Activated T-helper 1 cell treated with anti-CD3 and anti-CD28 coated beads, Interleukin-12 subunit alpha, Interleukin-12 subunit beta, Interleukin-2, Interleukin-4 antibody, amounts not matched to agents 30 ng/mL and 10 ng/mL and 1 ng/mL, durations not matched to agents 14 hours and 24 hours and 36 hours (primary cell): Measurements from ENCODE around the gene RPUSD4. TPM values are rescaled to one million over a fixed set of nuclear protein-coding genes. Genes with fewer than 3 reads are reported as not detected.

Source experiments
- DNase-seq: peaks from one replicate; pipeline ENCODE4 v3.0.0; 2021; ENCODE audit warnings: low spot score
- H3K27ac Mint-ChIP-seq: one replicate; pipeline ENCODE4 v1.8.0; 2021; ENCODE audit warnings: mild to moderate bottlenecking, mixed read lengths
- H3K27me3 Mint-ChIP-seq: one replicate; pipeline ENCODE4 v1.8.0; 2022; ENCODE audit warnings: mild to moderate bottlenecking, moderate library complexity, mixed read lengths; ENCODE audit not compliant: insufficient read depth
- H3K36me3 Mint-ChIP-seq: one replicate; pipeline ENCODE4 v1.8.0; 2021; ENCODE audit warnings: low read depth, mixed read lengths
- H3K4me1 Mint-ChIP-seq: one replicate; pipeline ENCODE4 v1.8.0; 2021; ENCODE audit warnings: low read depth, mixed read lengths
- H3K4me3 Mint-ChIP-seq: one replicate; pipeline ENCODE4 v1.8.0; 2021; ENCODE audit warnings: mild to moderate bottlenecking, moderate library complexity, mixed read lengths
- H3K9me3 Mint-ChIP-seq: one replicate; pipeline ENCODE4 v1.8.0; 2021; ENCODE audit warnings: mixed read lengths
- intact Hi-C: fragments of 100-400 bp; cut with micrococcal nuclease; formaldehyde crosslinking; loops from one replicate; pipeline ENCODE4 v1.15.1; 2024
- total RNA-seq: library from RNA; stranded (reverse); gene quantifications from 2 replicates; pipeline ENCODE4 v1.2.3, GENCODE V29; 2022

RPUSD4 gene
- total RNA-seq, 1 donor from 2014 or later, result 49.8 TPM

- no peaks in the 10 kb centered on the region for H3K36me3 Mint-ChIP-seq
- no peak overlapping the region for H3K4me3 Mint-ChIP-seq
- peaks cover 4% of the 10 kb centered on the region for H3K27me3 Mint-ChIP-seq
- no peak for DNase-seq
- intact Hi-C loops, result loop anchor here (5.0 kb wide), 1 partner anchor 155 kb away; no protein-coding TSS in a partner anchor
- H3K4me1 Mint-ChIP-seq, result no peaks in the 10 kb centered on the region
- no peak overlapping the region for H3K27ac Mint-ChIP-seq
- H3K9me3 Mint-ChIP-seq, result no peaks in the 10 kb centered on the region
Measured at GRCh38 chr11:126167488-126167887, 44.0 kb downstream of the RPUSD4 start.

DNA sequence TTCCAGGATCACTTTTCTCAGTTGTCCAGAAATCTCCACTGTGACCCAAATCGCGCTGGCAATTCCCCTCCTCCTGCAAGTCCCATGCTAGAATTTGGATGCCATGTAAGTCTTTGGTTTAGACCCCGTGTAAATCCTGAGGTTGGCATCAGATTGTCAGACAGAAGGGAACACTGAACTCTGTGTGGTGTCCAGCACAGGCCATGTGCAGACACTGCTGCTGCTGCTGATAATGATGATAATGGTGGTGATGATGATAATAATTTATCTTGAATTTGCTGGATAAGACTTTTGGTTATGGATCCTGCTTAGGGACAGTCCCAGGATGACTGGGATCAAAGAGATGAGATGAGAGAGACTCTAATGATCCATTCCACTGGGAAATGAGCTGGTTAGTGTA is 45.0 kb downstream of the RPUSD4 start:
- Mint-ChIP-seq H3K4me3 (no peak overlapping the region), H3K27ac (no peak overlapping the region), H3K27me3 (peaks cover 4% of the 10 kb centered on the region), H3K4me1 (no peaks in the 10 kb centered on the region), H3K36me3 (no peaks in the 10 kb centered on the region), H3K9me3 (no peaks in the 10 kb centered on the region)
- DNase-seq, result no peak
- intact Hi-C loops, result loop anchor here (5.0 kb wide), 1 partner anchor 154 kb away; no protein-coding TSS in a partner anchor

DNA sequence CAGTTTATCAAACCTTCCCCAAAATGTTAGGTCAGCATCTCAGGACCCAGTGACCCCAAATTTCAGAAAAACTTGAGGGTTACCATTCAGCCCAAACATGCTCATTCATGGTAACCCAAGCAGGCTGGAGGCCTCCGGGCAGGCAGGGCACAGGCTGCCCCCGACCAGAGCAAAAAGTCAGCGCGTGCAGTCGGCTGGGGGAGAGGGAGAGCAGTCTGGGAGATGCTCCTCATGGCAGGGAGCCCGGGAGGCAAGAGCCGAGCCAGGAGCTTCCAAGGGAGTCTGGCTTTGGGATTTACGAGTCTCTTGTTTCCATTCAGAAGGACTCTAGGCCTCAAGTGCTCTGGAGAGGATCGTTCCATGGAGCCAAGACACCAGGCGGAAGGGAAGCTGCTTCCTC is 45.7 kb downstream of the RPUSD4 start:
- intact Hi-C loops, result loop anchor here (5.0 kb wide), 1 partner anchor 153 kb away; no protein-coding TSS in a partner anchor
- Mint-ChIP-seq H3K36me3 (no peaks in the 10 kb centered on the region), H3K27me3 (peaks cover 4% of the 10 kb centered on the region), H3K9me3 (no peaks in the 10 kb centered on the region), H3K4me3 (no peak overlapping the region), H3K4me1 (no peaks in the 10 kb centered on the region), H3K27ac (no peak overlapping the region)
- no peak for DNase-seq

DNA sequence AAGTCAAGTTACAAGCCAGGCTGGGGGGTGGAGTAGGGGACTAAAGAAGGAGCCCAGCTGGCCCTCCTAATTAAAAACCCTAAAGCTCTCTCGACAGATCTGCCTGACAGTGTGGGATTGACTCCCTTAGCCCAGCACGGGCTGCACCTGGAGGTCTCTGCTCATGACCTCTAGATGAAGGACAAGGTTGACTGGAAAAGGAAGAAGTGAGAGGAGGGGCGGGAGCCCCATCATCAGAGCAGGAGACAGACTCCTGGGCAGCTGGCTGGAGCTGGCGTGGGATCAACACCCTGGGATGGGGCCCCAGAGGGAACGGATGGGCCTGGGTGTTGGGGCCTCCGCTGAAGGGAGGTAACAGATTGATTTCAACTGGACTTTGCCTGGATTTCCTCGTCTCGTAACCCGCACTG is 46.1 kb downstream of the RPUSD4 start:
- Mint-ChIP-seq H3K36me3 (no peaks in the 10 kb centered on the region), H3K27me3 (peaks cover 4% of the 10 kb centered on the region), H3K4me1 (no peaks in the 10 kb centered on the region), H3K27ac (no peak overlapping the region), H3K9me3 (no peaks in the 10 kb centered on the region), H3K4me3 (no peak overlapping the region)
- DNase-seq, result no peak
- intact Hi-C loops, result loop anchor here (5.0 kb wide), 1 partner anchor 153 kb away; no protein-coding TSS in a partner anchor

GRCh38 chr11:126164781-126165180 is 46.7 kb downstream of the RPUSD4 start:
- H3K27me3 Mint-ChIP-seq, result peaks cover 4% of the 10 kb centered on the region
- no peaks in the 10 kb centered on the region for H3K4me1 Mint-ChIP-seq
- no peaks in the 10 kb centered on the region for H3K9me3 Mint-ChIP-seq
- peak overlapping the region; percentile 10 for H3K27ac Mint-ChIP-seq
- no peak overlapping the region for H3K4me3 Mint-ChIP-seq
- intact Hi-C loops, result loop anchor here (5.0 kb wide), 1 partner anchor 152 kb away; no protein-coding TSS in a partner anchor
- no peaks in the 10 kb centered on the region for H3K36me3 Mint-ChIP-seq
- DNase-seq, result no peak

GRCh38 chr11:126163779-126164178 is 47.7 kb downstream of the RPUSD4 start:
- H3K4me1 Mint-ChIP-seq, result no peaks in the 10 kb centered on the region
- intact Hi-C loops, result no loop called here
- H3K27me3 Mint-ChIP-seq, result peaks cover 4% of the 10 kb centered on the region
- H3K27ac Mint-ChIP-seq, result no peak overlapping the region
- H3K4me3 Mint-ChIP-seq, result no peak overlapping the region
- no peak for DNase-seq
- no peaks in the 10 kb centered on the region for H3K36me3 Mint-ChIP-seq
- no peaks in the 10 kb centered on the region for H3K9me3 Mint-ChIP-seq

DNA sequence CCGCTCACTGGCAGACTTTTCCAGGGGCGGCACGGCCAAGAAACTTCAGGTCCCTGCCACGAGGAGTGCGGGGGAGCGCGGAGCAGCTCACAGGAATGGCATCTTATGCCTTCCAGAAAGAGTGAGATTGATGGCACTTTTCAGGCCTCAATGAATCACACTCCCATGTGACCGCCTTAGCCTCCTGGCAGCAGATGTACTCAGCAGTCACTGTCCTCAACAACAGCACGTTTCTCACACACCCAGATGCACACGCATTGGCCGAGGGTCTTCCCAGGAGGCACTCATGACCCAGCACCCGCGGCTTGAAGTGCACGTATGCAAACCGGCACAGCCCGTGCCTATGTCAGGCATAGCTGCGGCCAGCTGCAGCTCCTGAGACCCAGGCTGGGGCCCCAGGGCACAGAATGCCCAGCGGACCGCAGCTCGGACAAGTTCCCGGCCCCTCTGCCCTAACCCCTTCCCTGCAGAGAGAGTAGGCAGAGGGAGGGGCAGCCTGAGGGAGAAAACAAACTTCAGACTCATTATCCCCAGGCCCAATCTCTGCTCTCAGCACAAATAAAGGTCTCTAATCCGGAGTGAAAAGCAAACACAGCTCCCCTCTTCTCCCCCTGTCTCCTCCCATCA is 48.3 kb downstream of the RPUSD4 start:
- no peaks in the 10 kb centered on the region for H3K36me3 Mint-ChIP-seq

GRCh38 chr11:126162306-126163030 is 49.0 kb downstream of the RPUSD4 start:
- intact Hi-C loops, result no loop called here
- Mint-ChIP-seq H3K27me3 (peaks cover 4% of the 10 kb centered on the region), H3K27ac (no peak overlapping the region), H3K4me1 (no peaks in the 10 kb centered on the region), H3K4me3 (no peak overlapping the region), H3K36me3 (no peaks in the 10 kb centered on the region), H3K9me3 (no peaks in the 10 kb centered on the region)
- DNase-seq, result no peak

More for the DNA sequence above, 48.3 kb downstream of the RPUSD4 start:
- intact Hi-C loops, result no loop called here
- no peak overlapping the region for H3K4me3 Mint-ChIP-seq
- H3K27me3 Mint-ChIP-seq, result peaks cover 4% of the 10 kb centered on the region
- H3K9me3 Mint-ChIP-seq, result no peaks in the 10 kb centered on the region
- H3K4me1 Mint-ChIP-seq, result no peaks in the 10 kb centered on the region
- DNase-seq, result no peak
- no peak overlapping the region for H3K27ac Mint-ChIP-seq

DNA sequence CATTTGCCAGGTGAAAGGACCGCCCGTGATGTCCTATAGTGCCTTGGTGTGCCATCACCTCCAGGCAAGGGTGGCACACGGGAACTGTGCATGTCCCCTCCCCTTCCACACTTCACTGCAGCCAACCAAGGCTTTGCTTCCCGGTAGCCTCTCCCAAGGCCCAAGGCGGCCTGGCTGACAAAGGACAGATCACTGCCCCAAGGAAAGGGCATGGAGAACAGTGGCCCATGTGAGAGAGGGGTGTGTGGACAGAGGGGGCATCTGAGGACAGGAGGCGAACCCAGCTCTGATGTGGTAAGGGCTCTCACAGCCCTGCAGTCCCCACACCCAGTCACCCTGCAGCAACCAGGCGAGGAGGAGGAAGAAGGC is 50.4 kb downstream of the RPUSD4 start:
- Mint-ChIP-seq H3K27ac (no peak overlapping the region), H3K27me3 (no peaks in the 10 kb centered on the region), H3K36me3 (no peaks in the 10 kb centered on the region), H3K4me1 (no peaks in the 10 kb centered on the region), H3K4me3 (no peak overlapping the region), H3K9me3 (no peaks in the 10 kb centered on the region)
- DNase-seq, result no peak
- intact Hi-C loops, result no loop called here

GRCh38 chr11:126160345-126161022 is 51.0 kb downstream of the RPUSD4 start:
- no peak overlapping the region for H3K4me3 Mint-ChIP-seq
- no peaks in the 10 kb centered on the region for H3K27me3 Mint-ChIP-seq
- no peaks in the 10 kb centered on the region for H3K9me3 Mint-ChIP-seq
- H3K27ac Mint-ChIP-seq, result no peak overlapping the region
- no peaks in the 10 kb centered on the region for H3K4me1 Mint-ChIP-seq
- intact Hi-C loops, result no loop called here
- no peak for DNase-seq
- H3K36me3 Mint-ChIP-seq, result no peaks in the 10 kb centered on the region

GRCh38 chr11:126159719-126160344 is 51.6 kb downstream of the RPUSD4 start:
- intact Hi-C loops, result no loop called here
- Mint-ChIP-seq H3K36me3 (no peaks in the 10 kb centered on the region), H3K4me1 (no peaks in the 10 kb centered on the region), H3K27ac (no peak overlapping the region), H3K4me3 (no peak overlapping the region), H3K9me3 (no peaks in the 10 kb centered on the region), H3K27me3 (no peaks in the 10 kb centered on the region)
- DNase-seq, result no peak

DNA sequence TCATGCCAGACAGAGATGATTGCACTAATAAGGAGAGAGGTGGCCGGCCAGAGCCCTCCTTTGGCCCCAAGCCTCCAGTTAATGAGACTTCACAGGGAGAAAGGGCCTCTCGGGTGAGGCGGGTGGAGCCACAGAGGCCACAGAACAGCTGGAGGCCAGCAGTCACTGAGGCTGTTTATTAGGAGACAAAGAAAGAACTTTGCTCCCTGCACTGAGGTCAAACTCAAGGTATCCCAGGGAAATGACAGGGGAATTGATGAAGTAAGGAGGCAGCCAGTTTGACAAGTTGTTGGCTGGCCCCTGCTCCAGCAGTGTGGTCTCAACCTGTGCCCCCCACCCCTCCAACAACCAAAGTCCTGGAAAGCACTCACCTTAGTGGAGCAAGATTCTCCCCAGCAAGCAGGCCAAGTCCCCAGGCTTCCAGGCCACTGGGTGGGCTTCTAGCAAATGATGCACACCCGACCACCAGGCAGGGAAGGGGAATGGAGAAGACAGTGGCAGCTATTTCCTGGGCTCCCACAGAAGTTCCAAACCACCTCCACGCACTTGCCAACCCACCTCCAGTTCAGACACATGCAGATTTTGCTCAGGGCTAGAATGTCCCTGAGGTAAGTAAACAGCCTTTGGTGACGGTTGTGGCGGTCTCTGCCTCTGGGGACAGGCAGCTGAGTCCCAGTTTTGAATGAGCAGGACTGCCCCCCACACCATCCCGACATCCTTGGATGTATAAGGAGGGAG is 53.2 kb downstream of the RPUSD4 start:
- Mint-ChIP-seq H3K4me3 (no peak overlapping the region), H3K27ac (no peak overlapping the region), H3K9me3 (no peaks in the 10 kb centered on the region), H3K27me3 (no peaks in the 10 kb centered on the region), H3K4me1 (no peaks in the 10 kb centered on the region), H3K36me3 (no peaks in the 10 kb centered on the region)
- intact Hi-C loops, result no loop called here
- no peak for DNase-seq
